Measurements from ENCODE around the gene CEP164.

The CEP164 gene

DNA sequence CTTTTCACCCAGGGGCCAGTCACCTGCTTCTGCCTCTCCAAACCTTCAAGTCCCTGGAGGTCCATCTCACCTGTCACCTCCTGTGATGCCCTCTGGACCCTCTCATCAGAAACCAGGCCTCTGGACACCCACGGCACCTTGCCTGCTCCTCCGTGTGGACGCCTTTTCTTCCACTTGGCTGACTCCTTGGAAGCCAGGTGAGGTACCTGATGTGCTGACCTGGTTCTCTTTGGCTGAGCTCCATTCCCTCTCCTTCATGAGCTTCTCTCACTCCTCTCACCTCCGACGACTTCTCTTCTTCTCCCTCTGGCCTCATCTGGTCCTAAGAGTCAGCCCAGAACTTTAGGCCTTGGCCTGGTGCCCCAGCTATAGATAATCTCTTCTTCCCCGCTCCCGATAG lies 99.3 kb downstream of the CEP164 start:
- Histone ChIP-seq H3K27me3 (ENCODE audit: control insufficient read depth, insufficient read depth, low read length) (no peaks in the 10 kb centered on the region), H3K27ac (ENCODE audit: low read length) (no peak overlapping the region), H3K4me3 (ENCODE audit: low read length) (no peak overlapping the region), H3K36me3 (ENCODE audit: control insufficient read depth, insufficient read depth, low read length) (no peaks in the 10 kb centered on the region), H3K9me3 (ENCODE audit: control insufficient read depth, insufficient read depth, low read length) (no peaks in the 10 kb centered on the region), H3K4me1 (ENCODE audit: control insufficient read depth, insufficient read depth, low read length) (peaks cover 7% of the 10 kb centered on the region)
- WGBS (ENCODE audit: insufficient coverage, insufficient read length): no CpG with 5 or more reads among the region's 7 CpGs
- DNase-seq (ENCODE audit: low read depth, low spot score): no peak

DNA sequence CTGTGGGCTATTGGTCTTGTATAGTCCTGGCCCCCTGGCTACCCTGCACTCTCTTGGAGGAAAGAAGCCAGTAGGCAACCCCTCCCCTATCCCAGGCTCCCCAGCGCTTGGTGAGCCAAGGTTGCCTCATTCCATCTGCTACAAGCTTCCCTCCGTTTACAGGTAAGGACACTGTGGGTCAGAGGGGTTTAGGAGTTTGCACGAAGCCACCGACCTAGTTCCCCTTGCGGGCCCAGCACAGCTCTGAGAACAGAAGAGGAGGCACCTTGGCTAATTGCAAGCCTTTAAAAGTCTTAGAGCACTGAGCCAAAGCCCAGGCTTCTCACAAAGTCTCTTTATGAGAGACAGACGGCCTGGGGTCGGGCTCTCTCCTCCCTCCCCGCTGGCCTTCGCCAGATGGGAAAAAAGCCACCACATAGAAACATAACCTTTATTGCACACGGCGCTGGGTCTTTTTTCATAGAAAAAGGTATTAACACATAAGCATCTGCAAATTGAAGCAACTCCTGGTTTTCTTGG lies 99.8 kb downstream of the CEP164 start:
- Histone ChIP-seq H3K4me3 (ENCODE audit: low read length) (no peak overlapping the region), H3K9me3 (ENCODE audit: control insufficient read depth, insufficient read depth, low read length) (no peaks in the 10 kb centered on the region), H3K4me1 (ENCODE audit: control insufficient read depth, insufficient read depth, low read length) (peaks cover 7% of the 10 kb centered on the region), H3K27me3 (ENCODE audit: control insufficient read depth, insufficient read depth, low read length) (no peaks in the 10 kb centered on the region), H3K27ac (ENCODE audit: low read length) (no peak overlapping the region), H3K36me3 (ENCODE audit: control insufficient read depth, insufficient read depth, low read length) (no peaks in the 10 kb centered on the region)
- WGBS (ENCODE audit: insufficient coverage, insufficient read length): no CpG with 5 or more reads among the region's 11 CpGs
- DNase-seq (ENCODE audit: low read depth, low spot score): no peak

DNA sequence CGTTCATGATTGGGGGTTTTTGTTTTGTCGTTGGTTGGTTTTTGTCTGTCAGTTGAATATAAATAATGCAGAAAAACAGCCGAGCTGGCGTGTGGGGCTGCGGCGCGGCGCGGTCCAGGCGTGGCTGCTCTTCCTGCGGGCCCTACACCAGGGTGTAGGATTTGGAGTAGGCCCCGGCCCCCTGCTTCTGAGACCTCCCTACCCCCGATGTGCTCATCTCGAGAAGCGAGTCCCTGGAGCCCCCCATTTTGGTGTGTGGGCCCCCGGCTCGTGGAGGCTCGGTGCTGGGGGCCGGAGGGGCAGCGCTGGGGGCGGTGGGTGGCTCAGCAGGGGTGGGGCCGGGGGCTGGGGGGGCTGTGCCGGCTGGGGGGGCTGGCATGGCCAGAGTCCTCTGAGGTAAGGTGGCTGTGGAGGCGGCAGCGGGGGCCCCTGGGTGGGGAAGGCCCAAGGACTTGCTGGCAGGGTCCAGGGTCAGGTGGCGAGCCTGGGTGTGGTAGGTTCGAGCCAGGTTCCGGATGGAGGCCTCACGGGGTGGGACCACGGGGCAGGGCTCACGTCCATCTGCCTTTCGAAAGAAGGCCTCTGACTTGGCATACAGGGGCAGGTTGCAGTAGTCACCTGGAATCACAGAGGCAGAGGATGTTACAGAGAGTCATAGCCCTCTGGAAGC lies 100.7 kb downstream of the CEP164 start:
- H3K9me3 ChIP-seq (ENCODE audit: control insufficient read depth, insufficient read depth, low read length): no peaks in the 10 kb centered on the region
- H3K27ac ChIP-seq (ENCODE audit: low read length): no peak overlapping the region
- no peaks in the 10 kb centered on the region for H3K36me3 ChIP-seq (ENCODE audit: control insufficient read depth, insufficient read depth, low read length)
- peaks cover 7% of the 10 kb centered on the region for H3K4me1 ChIP-seq (ENCODE audit: control insufficient read depth, insufficient read depth, low read length)
- WGBS (ENCODE audit: insufficient coverage, insufficient read length): 100% methylated on average over 1 of the region's 32 CpGs
- no peaks in the 10 kb centered on the region for H3K27me3 ChIP-seq (ENCODE audit: control insufficient read depth, insufficient read depth, low read length)
- no peak overlapping the region for H3K4me3 ChIP-seq (ENCODE audit: low read length)
- DNase-seq (ENCODE audit: low read depth, low spot score): no peak

DNA sequence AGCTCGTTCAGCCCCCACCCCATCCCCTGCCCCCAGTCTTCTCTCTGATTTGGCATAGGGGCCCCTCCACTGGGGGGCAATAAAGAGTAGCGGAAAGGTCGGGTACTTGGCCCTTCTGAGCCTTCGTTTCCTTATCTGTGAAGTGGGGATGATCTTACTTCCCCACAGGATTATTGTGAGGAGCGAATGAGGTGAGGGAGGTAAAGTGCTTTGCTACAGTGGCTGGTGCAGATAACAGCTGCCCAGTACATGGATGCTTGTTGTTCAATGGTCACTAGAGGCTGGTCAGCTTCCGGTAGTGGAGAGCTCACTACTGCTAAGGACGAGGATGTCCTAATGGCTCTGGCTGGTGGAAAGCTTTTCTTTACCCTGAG lies 101.2 kb downstream of the CEP164 start:
- WGBS (ENCODE audit: insufficient coverage, insufficient read length): no CpG with 5 or more reads among the region's 7 CpGs

DNA sequence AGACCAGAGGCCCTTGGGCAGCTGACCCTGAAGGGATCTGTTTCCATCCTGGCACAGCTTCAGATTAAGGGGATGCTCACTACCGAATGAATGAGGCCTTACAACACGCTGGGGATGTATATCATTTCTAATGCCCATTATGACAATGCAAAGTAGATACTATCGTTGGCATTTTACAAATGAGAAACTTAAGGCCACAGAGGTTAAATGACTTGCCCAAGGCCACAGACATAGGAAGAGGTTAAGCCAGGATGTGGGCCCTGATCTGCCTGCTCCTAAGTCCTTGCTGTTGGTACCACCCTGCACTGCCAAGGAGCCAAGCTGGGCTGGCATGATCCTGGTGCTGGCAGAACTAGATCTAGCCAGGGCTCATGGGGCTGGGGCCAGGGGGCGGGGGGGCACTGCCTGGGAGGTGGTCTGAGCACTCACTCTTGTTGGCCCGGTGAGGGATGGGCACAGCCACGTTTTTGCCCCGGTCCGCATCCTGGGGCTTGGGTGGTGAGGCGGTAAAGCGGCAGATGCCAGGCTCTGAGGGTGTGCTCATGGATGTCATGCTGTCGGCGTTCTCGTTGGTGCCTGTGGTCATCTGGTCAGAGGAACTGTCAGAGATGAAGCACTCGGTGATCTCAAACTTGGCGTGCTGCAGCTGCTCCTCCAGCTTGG lies 102.8 kb downstream of the CEP164 start:
- no peaks in the 10 kb centered on the region for H3K27me3 ChIP-seq (ENCODE audit: control insufficient read depth, insufficient read depth, low read length)
- no peak overlapping the region for H3K27ac ChIP-seq (ENCODE audit: low read length)
- H3K4me3 ChIP-seq (ENCODE audit: low read length): no peak overlapping the region
- no CpG with 5 or more reads among the region's 15 CpGs for WGBS (ENCODE audit: insufficient coverage, insufficient read length)
- no peaks in the 10 kb centered on the region for H3K9me3 ChIP-seq (ENCODE audit: control insufficient read depth, insufficient read depth, low read length)
- DNase-seq (ENCODE audit: low read depth, low spot score): no peak
- H3K36me3 ChIP-seq (ENCODE audit: control insufficient read depth, insufficient read depth, low read length): no peaks in the 10 kb centered on the region
- H3K4me1 ChIP-seq (ENCODE audit: control insufficient read depth, insufficient read depth, low read length): peaks cover 7% of the 10 kb centered on the region

More for the DNA sequence above, 101.2 kb downstream of the CEP164 start:
- Histone ChIP-seq H3K27ac (ENCODE audit: low read length) (no peak overlapping the region), H3K36me3 (ENCODE audit: control insufficient read depth, insufficient read depth, low read length) (no peaks in the 10 kb centered on the region), H3K4me1 (ENCODE audit: control insufficient read depth, insufficient read depth, low read length) (peaks cover 7% of the 10 kb centered on the region), H3K27me3 (ENCODE audit: control insufficient read depth, insufficient read depth, low read length) (no peaks in the 10 kb centered on the region), H3K9me3 (ENCODE audit: control insufficient read depth, insufficient read depth, low read length) (no peaks in the 10 kb centered on the region), H3K4me3 (ENCODE audit: low read length) (no peak overlapping the region)
- no peak for DNase-seq (ENCODE audit: low read depth, low spot score)

DNA sequence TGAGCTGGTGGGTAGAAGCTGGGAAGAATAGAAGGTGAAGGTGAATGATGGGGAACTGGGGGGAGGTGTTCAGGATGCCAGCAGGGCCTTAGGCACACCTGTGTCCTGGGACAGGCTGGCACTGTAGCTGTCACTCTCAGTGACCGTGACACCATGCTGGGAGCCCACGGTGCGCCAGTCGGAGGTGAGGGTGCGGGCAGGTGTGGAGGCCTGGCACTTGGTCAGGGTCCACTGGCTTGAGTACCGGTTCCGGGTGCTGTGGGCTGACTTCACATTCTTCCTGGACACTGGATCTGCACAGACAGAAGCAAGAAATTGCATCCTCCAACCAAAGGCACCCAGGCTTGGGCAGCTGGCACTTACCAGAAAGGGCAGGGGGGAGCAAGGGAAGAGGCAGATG lies 103.8 kb downstream of the CEP164 start:
- Histone ChIP-seq H3K27me3 (ENCODE audit: control insufficient read depth, insufficient read depth, low read length) (no peaks in the 10 kb centered on the region), H3K4me3 (ENCODE audit: low read length) (no peak overlapping the region)

DNA sequence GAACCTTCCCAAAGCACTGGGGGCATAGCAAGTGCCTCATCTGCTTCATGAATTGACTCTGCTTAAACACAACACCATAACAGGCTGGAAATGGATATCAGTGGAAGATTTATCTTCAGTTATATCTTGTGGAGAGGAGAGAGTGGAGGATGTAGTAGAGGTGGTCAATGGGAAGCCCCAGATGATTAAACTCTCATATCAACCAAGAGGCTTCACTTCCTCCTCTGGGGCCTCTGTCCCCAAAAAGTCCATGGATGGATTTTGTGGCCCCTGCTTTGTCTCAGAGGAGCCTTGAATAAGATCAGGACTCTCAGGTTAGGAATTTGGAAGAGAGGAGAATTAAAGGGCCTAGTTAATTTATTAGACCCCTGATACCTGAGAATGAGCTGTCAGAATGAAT lies 106.1 kb downstream of the CEP164 start:
- no peak for DNase-seq (ENCODE audit: low read depth, low spot score)
- H3K36me3 ChIP-seq (ENCODE audit: control insufficient read depth, insufficient read depth, low read length): no peaks in the 10 kb centered on the region
- no peaks in the 10 kb centered on the region for H3K27me3 ChIP-seq (ENCODE audit: control insufficient read depth, insufficient read depth, low read length)
- no peak overlapping the region for H3K4me3 ChIP-seq (ENCODE audit: low read length)
- no peak overlapping the region for H3K27ac ChIP-seq (ENCODE audit: low read length)
- peaks cover 7% of the 10 kb centered on the region for H3K4me1 ChIP-seq (ENCODE audit: control insufficient read depth, insufficient read depth, low read length)
- no peaks in the 10 kb centered on the region for H3K9me3 ChIP-seq (ENCODE audit: control insufficient read depth, insufficient read depth, low read length)

More for the DNA sequence above, 103.8 kb downstream of the CEP164 start:
- peaks cover 6% of the 10 kb centered on the region for H3K4me1 ChIP-seq (ENCODE audit: control insufficient read depth, insufficient read depth, low read length)
- DNase-seq (ENCODE audit: low read depth, low spot score): no peak
- H3K9me3 ChIP-seq (ENCODE audit: control insufficient read depth, insufficient read depth, low read length): no peaks in the 10 kb centered on the region
- no peaks in the 10 kb centered on the region for H3K36me3 ChIP-seq (ENCODE audit: control insufficient read depth, insufficient read depth, low read length)
- H3K27ac ChIP-seq (ENCODE audit: low read length): no peak overlapping the region
- no CpG with 5 or more reads among the region's 7 CpGs for WGBS (ENCODE audit: insufficient coverage, insufficient read length)

DNA sequence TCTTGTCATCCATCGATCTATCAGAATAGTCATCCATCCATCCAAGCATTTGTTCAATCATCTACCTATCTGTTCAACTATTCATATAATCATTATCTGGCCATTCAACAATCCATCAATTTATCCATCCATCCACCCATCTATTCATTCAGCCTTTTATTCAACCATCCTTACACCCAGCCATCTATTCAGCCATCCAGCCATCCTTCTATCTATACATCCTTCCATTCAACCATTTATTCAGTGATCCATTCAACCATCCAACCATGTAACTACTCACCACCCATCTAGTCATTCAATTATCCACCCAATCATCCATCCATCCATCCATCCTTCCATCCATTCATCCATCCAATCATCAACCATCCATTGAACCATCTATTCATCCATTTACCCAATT lies 106.8 kb downstream of the CEP164 start:
- H3K9me3 ChIP-seq (ENCODE audit: control insufficient read depth, insufficient read depth, low read length): no peaks in the 10 kb centered on the region
- H3K4me3 ChIP-seq (ENCODE audit: low read length): no peak overlapping the region
- no peak overlapping the region for H3K27ac ChIP-seq (ENCODE audit: low read length)
- WGBS (ENCODE audit: insufficient coverage, insufficient read length): 100% methylated on average over 1 of the region's 1 CpG
- no peaks in the 10 kb centered on the region for H3K27me3 ChIP-seq (ENCODE audit: control insufficient read depth, insufficient read depth, low read length)
- peaks cover 7% of the 10 kb centered on the region for H3K4me1 ChIP-seq (ENCODE audit: control insufficient read depth, insufficient read depth, low read length)
- no peaks in the 10 kb centered on the region for H3K36me3 ChIP-seq (ENCODE audit: control insufficient read depth, insufficient read depth, low read length)
- no peak for DNase-seq (ENCODE audit: low read depth, low spot score)

DNA sequence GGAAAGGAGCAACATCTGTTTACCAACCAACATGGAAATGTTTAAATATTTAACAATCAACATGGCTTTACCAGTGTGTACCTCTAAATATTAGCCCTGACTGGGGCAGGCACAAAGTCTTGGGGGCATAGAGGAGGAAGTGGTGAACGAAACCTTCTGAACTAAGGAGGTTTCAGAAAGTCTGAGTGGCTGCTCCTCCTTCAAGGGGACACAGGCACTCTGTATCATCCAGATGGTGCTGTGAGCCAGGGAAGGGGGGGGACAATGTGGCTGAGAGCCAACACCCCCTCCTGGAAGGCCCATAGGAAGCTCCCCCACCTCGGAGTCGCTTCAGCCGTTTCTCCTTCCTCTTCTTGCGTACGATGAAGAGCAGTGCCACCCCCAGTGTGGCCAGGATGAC lies 107.7 kb downstream of the CEP164 start:
- Histone ChIP-seq H3K36me3 (ENCODE audit: control insufficient read depth, insufficient read depth, low read length) (no peaks in the 10 kb centered on the region), H3K4me3 (ENCODE audit: low read length) (no peak overlapping the region), H3K9me3 (ENCODE audit: control insufficient read depth, insufficient read depth, low read length) (no peaks in the 10 kb centered on the region), H3K27ac (ENCODE audit: low read length) (no peak overlapping the region), H3K27me3 (ENCODE audit: control insufficient read depth, insufficient read depth, low read length) (no peaks in the 10 kb centered on the region), H3K4me1 (ENCODE audit: control insufficient read depth, insufficient read depth, low read length) (peaks cover 1% of the 10 kb centered on the region; the same call in 1 of the 2 replicates)
- no CpG with 5 or more reads among the region's 6 CpGs for WGBS (ENCODE audit: insufficient coverage, insufficient read length)
- DNase-seq (ENCODE audit: low read depth, low spot score): no peak

DNA sequence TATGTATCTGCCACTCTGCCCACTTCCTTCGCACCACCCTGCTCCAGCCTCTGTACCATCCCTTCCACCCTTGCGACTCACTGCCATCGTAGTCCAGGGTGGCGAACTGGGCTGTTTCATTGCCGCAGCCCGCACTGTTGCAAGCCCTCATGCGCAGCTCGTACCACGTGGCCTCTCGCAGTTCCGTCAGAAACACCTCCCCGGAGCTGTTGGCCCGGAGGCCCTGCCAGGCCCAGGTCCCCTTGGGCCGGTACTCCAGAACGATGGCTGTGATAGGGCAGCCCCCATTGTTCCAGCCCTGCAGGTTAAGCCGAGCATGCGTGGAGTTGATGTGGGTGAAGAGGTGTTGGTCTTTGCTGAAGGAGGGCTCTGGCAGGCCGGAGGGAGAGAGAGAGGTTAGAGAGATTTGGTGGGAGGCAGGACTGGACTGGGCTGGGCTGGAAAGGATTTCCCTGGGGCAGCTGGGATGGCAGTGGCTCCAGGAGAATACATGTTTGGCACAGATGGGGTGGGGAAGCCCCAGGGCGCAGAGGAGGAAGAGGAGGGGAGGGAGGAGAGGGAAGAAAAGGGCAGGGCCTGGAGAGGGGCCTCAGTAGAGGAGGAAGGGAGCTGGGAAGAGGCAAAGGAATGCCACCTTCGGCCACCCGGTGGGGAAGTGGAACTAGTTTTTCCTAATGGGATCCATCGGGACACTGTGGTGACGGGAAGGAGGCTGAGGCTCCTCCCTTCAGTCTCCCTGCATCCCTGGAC lies 109.6 kb downstream of the CEP164 start:
- H3K9me3 ChIP-seq (ENCODE audit: control insufficient read depth, insufficient read depth, low read length): no peaks in the 10 kb centered on the region
- DNase-seq (ENCODE audit: low read depth, low spot score): no peak
- H3K27ac ChIP-seq (ENCODE audit: low read length): no peak overlapping the region
- H3K4me1 ChIP-seq (ENCODE audit: control insufficient read depth, insufficient read depth, low read length): peaks cover 1% of the 10 kb centered on the region; the same call in 1 of the 2 replicates
- H3K27me3 ChIP-seq (ENCODE audit: control insufficient read depth, insufficient read depth, low read length): no peaks in the 10 kb centered on the region
- H3K36me3 ChIP-seq (ENCODE audit: control insufficient read depth, insufficient read depth, low read length): no peaks in the 10 kb centered on the region
- no CpG with 5 or more reads among the region's 23 CpGs for WGBS (ENCODE audit: insufficient coverage, insufficient read length)
- H3K4me3 ChIP-seq (ENCODE audit: low read length): no peak overlapping the region
